Left renal pelvis (tissue), 4 donors: ENCODE measurements around the gene SERP2. TPM values are rescaled to one million over a fixed set of nuclear protein-coding genes. Genes with fewer than 3 reads are reported as not detected.

Experiments used
- DNase-seq, 4 donors: peaks; one replicate each; pipeline ENCODE4 v3.0.0-alpha.2; 2013; ENCODE audit warnings: low read depth in 4 of 4, low spot score in 3 of 4
- polyA plus RNA-seq, 4 donors: library from polyadenylated mRNA; unstranded; fragments of 120-200 nt; gene quantifications; one replicate each; pipeline ENCODE4 v1.2.1, GENCODE V29; 2013; ENCODE audit not compliant: insufficient read length in 4 of 4

The SERP2 gene
- polyA plus RNA-seq, 4 donors: 9.2 to 14.4 (median 12.1) TPM

- no peak for DNase-seq
These were observed 12.2 kb downstream of the SERP2 start for GRCh38 chr13:44385847-44386246.

GRCh38 chr13:44386913-44387556 lies 13.4 kb downstream of the SERP2 start:
- DNase-seq: no peak

GRCh38 chr13:44388427-44389059 lies 14.9 kb downstream of the SERP2 start:
- no peak for DNase-seq

- DNase-seq: no peak
These were observed 15.5 kb downstream of the SERP2 start for GRCh38 chr13:44389060-44389666.

- DNase-seq: no peak
These were observed 16.3 kb downstream of the SERP2 start for GRCh38 chr13:44389876-44390275.

GRCh38 chr13:44393391-44393790 lies 19.8 kb downstream of the SERP2 start:
- no peak for DNase-seq

- no peak for DNase-seq
These were observed 21.0 kb downstream of the SERP2 start for GRCh38 chr13:44394658-44395057.

- DNase-seq: no peak
These were observed 22.5 kb downstream of the SERP2 start for GRCh38 chr13:44395976-44396694.

GRCh38 chr13:44396701-44397580 lies 23.3 kb downstream of the SERP2 start:
- DNase-seq: no peak

- DNase-seq: no peak
These were observed 24.2 kb downstream of the SERP2 start for GRCh38 chr13:44397766-44398223.

GRCh38 chr13:44398606-44399005 lies 25.0 kb downstream of the SERP2 start:
- no peak for DNase-seq

GRCh38 chr13:44399074-44399473 lies 25.4 kb downstream of the SERP2 start:
- no peak for DNase-seq

GRCh38 chr13:44400736-44401135 lies 27.1 kb downstream of the SERP2 start:
- DNase-seq: no peak

- DNase-seq: no peak
These were observed 28.0 kb downstream of the SERP2 start for GRCh38 chr13:44401577-44401976.

GRCh38 chr13:44402899-44403445 lies 29.3 kb downstream of the SERP2 start:
- no peak for DNase-seq

GRCh38 chr13:44403461-44404056 lies 29.9 kb downstream of the SERP2 start:
- no peak for DNase-seq

GRCh38 chr13:44404261-44405132 lies 30.9 kb downstream of the SERP2 start:
- DNase-seq: no peak

GRCh38 chr13:44406617-44407016 lies 33.0 kb downstream of the SERP2 start:
- DNase-seq: no peak

GRCh38 chr13:44407379-44407778 lies 33.8 kb downstream of the SERP2 start:
- DNase-seq: no peak
